Trophoblast cell (in vitro differentiated cells and primary cell): Measurements from ENCODE around the gene MAGI1.

Experiments used
- DNase-seq, 2 donors: peaks; one replicate each; pipeline ENCODE4 v3.0.0-alpha.2; 2016
- H2AFZ ChIP-seq: 2 replicates; pipeline ENCODE4 v1.6.1; 2013; ENCODE audit warnings: low read length, moderate library complexity, mild to moderate bottlenecking; ENCODE audit not compliant: insufficient read depth, poor library complexity
- H2AK5ac ChIP-seq: 2 replicates; pipeline ENCODE4 v1.6.1; 2013; ENCODE audit warnings: mild to moderate bottlenecking, low read length
- H2BK120ac ChIP-seq: 2 replicates; pipeline ENCODE4 v1.6.1; 2013; ENCODE audit warnings: low read length, mild to moderate bottlenecking, moderate library complexity; ENCODE audit not compliant: insufficient read depth, poor library complexity
- H2BK12ac ChIP-seq: 2 replicates; pipeline ENCODE4 v1.6.1; 2013; ENCODE audit warnings: mild to moderate bottlenecking, low read length, moderate library complexity
- H2BK5ac ChIP-seq: 2 replicates; pipeline ENCODE4 v1.6.1; 2013; ENCODE audit warnings: low read length, low read depth, moderate library complexity, mild to moderate bottlenecking; ENCODE audit not compliant: poor library complexity
- H3K14ac ChIP-seq: 2 replicates; pipeline ENCODE4 v1.6.1; 2013; ENCODE audit warnings: mild to moderate bottlenecking, low read length
- H3K18ac ChIP-seq: 2 replicates; pipeline ENCODE4 v1.6.1; 2013; ENCODE audit warnings: mild to moderate bottlenecking, low read length
- H3K23ac ChIP-seq: 2 replicates; pipeline ENCODE4 v1.6.1; 2013; ENCODE audit warnings: low read length
- H3K27ac ChIP-seq: 2 replicates; pipeline ENCODE4 v1.5.1; 2013; ENCODE audit warnings: low read depth, mild to moderate bottlenecking, inconsistent platforms, low read length, moderate library complexity
- H3K27me3 ChIP-seq: 2 replicates; pipeline ENCODE4 v1.6.1; 2013; ENCODE audit warnings: inconsistent platforms, mild to moderate bottlenecking, low read length, moderate library complexity; ENCODE audit not compliant: insufficient read depth
- H3K36me3 ChIP-seq, 2 experiments: 1 replicate in 1 of 2; 2 replicates in 1 of 2; pipeline ENCODE4 v1.6.1; 2013; ENCODE audit warnings: low read length in 2 of 2, mild to moderate bottlenecking in 2 of 2, moderate library complexity in 1 of 2; ENCODE audit not compliant: insufficient read depth in 2 of 2, control insufficient read depth in 1 of 2
- H3K4ac ChIP-seq: 2 replicates; pipeline ENCODE4 v1.6.1; 2013; ENCODE audit warnings: low read depth, mild to moderate bottlenecking, low read length, moderate library complexity
- H3K4me1 ChIP-seq, 2 experiments: 1 replicate in 1 of 2; 2 replicates in 1 of 2; pipeline ENCODE4 v1.6.1; 2013; ENCODE audit warnings: low read length in 2 of 2, mild to moderate bottlenecking in 2 of 2, moderate library complexity in 1 of 2; ENCODE audit not compliant: insufficient read depth in 2 of 2, control insufficient read depth in 1 of 2
- H3K4me2 ChIP-seq: 2 replicates; pipeline ENCODE4 v1.6.1; 2013; ENCODE audit warnings: inconsistent platforms, mild to moderate bottlenecking, low read length, moderate library complexity
- H3K4me3 ChIP-seq: 2 replicates; pipeline ENCODE4 v1.5.1; 2013; ENCODE audit warnings: mild to moderate bottlenecking, low read depth, low read length, inconsistent platforms
- H3K79me1 ChIP-seq: one replicate; pipeline ENCODE4 v1.6.1; 2013; ENCODE audit warnings: low read length
- H3K79me2 ChIP-seq: 2 replicates; pipeline ENCODE4 v1.6.1; 2013; ENCODE audit warnings: low read length, mild to moderate bottlenecking; ENCODE audit not compliant: control insufficient read depth, insufficient read depth, poor library complexity
- H3K9ac ChIP-seq: 2 replicates; pipeline ENCODE4 v1.6.1; 2013; ENCODE audit warnings: mild to moderate bottlenecking, low read length
- H3K9me3 ChIP-seq: 2 replicates; pipeline ENCODE4 v1.6.1; 2013; ENCODE audit warnings: low read depth, mild to moderate bottlenecking, control low read depth, inconsistent platforms, low read length; ENCODE audit not compliant: insufficient read depth
- H4K12ac ChIP-seq: 2 replicates; pipeline ENCODE4 v1.6.1; 2013; ENCODE audit warnings: low read depth, mild to moderate bottlenecking, low read length, moderate library complexity
- H4K8ac ChIP-seq: 2 replicates; pipeline ENCODE4 v1.6.1; 2013; ENCODE audit warnings: low read depth, mild to moderate bottlenecking, low read length, moderate library complexity
- H4K91ac ChIP-seq: one replicate; pipeline ENCODE4 v1.6.1; 2013; ENCODE audit warnings: low read depth, mild to moderate bottlenecking, low read length, moderate library complexity
- WGBS: extraction: QIAGEN DNeasy Blood & Tissue Kit; methylation state at CpG from one replicate; pipeline ENCODE4 v1.1.7; 2013; ENCODE audit warnings: missing lambda C conversion rate; ENCODE audit not compliant: insufficient read length, insufficient coverage; ENCODE audit errors: extremely low coverage; 5-methylcytosine and 5-hydroxymethylcytosine counted together

The MAGI1 gene

GRCh38 chr3:65993134-65993900 lies 45.4 kb downstream of the MAGI1 start:
- Histone ChIP-seq H4K8ac (no peak overlapping the region), H3K36me3 (no peaks in the 10 kb centered on the region), H3K9ac (no peak overlapping the region), H2BK120ac (no peak overlapping the region), H3K23ac (no peak overlapping the region), H3K4me1 (peaks cover 6 to 20% of the 10 kb centered on the region in 2 experiments), H3K4me2 (no peak overlapping the region), H3K9me3 (no peaks in the 10 kb centered on the region), H2BK5ac (no peak overlapping the region), H3K4me3 (no peak overlapping the region), H3K18ac (no peak overlapping the region), H3K14ac (no peak overlapping the region), H2AFZ (no peak overlapping the region), H2BK12ac (no peak overlapping the region), H3K79me2 (no peaks in the 10 kb centered on the region), H3K79me1 (no peaks in the 10 kb centered on the region), H3K27ac (no peak overlapping the region), H4K91ac (no peak overlapping the region), H4K12ac (no peak overlapping the region), H3K27me3 (no peaks in the 10 kb centered on the region), H3K4ac (no peak overlapping the region), H2AK5ac (no peak overlapping the region)
- no CpG with 5 or more reads among the region's 1 CpG for WGBS
- no peak for DNase-seq

DNA sequence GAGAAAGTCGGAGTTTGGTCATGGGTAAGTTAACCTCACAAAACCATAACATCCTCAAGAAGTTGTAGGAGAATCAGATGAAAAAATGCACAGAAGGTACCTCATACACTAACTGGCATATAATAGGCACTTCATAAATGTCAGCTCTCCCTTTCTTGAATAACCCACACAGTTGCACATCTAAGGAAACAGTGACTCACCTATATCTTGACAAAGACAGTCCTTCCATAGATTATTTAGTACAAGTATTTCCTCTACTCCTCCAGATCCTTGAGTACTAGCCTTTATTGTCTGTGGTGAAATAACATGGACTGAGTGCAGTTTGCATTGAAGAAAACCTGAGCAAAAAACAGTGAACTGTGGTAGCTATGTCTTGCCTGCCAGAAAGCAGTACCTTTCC lies 46.6 kb downstream of the MAGI1 start:
- Histone ChIP-seq H3K36me3 (no peaks in the 10 kb centered on the region), H4K91ac (no peak overlapping the region), H4K12ac (no peak overlapping the region), H3K4me3 (no peak overlapping the region), H3K23ac (no peak overlapping the region), H2BK120ac (no peak overlapping the region), H2BK5ac (no peak overlapping the region), H2AK5ac (no peak overlapping the region), H3K79me1 (no peaks in the 10 kb centered on the region), H3K27ac (no peak overlapping the region), H3K14ac (no peak overlapping the region), H4K8ac (no peak overlapping the region), H3K9ac (no peak overlapping the region), H3K4ac (no peak overlapping the region), H3K79me2 (no peaks in the 10 kb centered on the region), H2BK12ac (no peak overlapping the region), H3K27me3 (no peaks in the 10 kb centered on the region), H3K9me3 (no peaks in the 10 kb centered on the region), H2AFZ (no peak overlapping the region), H3K18ac (no peak overlapping the region), H3K4me2 (no peak overlapping the region), H3K4me1 (peaks cover 5 to 16% of the 10 kb centered on the region in 2 experiments)
- no CpG with 5 or more reads among the region's 1 CpG for WGBS
- no peak for DNase-seq

DNA sequence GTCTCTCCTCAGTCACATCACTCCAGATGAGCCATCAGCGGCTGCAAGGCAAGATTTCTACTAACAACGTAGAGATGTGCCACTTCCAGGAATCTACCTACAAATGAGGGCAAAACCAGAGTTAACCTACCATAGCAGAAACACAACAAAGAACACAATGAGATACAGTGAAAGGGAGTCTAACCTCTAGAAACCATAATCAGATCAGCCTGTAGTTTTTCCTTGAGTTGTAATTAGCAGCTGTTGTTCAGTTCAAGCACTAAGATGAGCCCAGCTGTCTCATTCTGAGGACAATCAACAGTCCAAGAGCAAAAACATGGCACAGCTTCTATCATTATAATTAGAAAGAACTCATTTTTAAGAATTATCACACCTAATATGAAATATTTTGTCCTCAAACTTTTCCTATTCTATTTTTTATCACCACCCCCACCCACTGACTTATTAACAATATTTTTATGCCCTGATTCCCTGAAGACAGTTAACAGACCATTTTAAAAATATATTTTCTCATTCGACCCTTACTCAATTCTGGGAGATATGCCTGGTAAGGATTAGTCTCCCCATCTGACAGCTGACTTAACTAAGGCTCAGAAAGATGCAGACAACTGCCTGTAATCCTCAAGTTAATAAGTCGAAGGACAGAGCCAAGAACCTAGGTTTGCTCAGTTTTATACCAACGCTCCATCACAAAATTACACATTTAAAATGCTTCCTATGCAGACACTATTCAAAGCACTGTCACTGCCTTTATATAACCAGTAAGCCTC lies 50.1 kb downstream of the MAGI1 start:
- Histone ChIP-seq H3K4ac (no peak overlapping the region), H3K14ac (no peak overlapping the region), H3K79me2 (no peaks in the 10 kb centered on the region), H3K9ac (no peak overlapping the region), H4K8ac (no peak overlapping the region), H2AFZ (no peak overlapping the region), H4K12ac (no peak overlapping the region), H3K18ac (no peak overlapping the region), H3K4me1 (no peaks in the 10 kb centered on the region), H3K79me1 (no peaks in the 10 kb centered on the region), H3K9me3 (no peaks in the 10 kb centered on the region), H3K4me3 (no peak overlapping the region), H3K23ac (no peak overlapping the region), H4K91ac (no peak overlapping the region), H2BK120ac (no peak overlapping the region), H2BK5ac (no peak overlapping the region), H2AK5ac (no peak overlapping the region), H3K27me3 (no peaks in the 10 kb centered on the region), H3K36me3 (no peaks in the 10 kb centered on the region), H3K27ac (no peak overlapping the region), H2BK12ac (no peak overlapping the region), H3K4me2 (no peak overlapping the region)
- no CpG with 5 or more reads among the region's 5 CpGs for whole genome bisulfite sequencing
- no peak for DNase-seq

DNA sequence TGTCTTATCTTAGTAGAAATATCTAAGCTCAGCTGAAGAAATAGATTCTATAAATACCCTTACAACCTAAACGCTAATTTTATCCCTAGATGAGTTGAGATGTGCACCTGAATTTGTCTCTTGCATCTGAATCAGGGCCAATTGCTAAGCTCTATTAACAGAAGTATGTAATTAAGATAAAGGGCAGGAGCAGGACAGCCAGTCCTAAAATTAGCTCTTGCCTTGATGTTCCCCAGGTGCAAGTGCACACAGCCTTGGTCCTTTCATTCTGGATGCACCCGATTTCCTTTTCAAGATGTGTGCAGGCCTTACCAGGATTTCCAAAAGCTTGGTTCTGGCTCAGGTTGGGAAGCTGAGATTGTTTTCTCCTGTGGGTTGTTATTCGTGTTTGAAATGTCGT lies 52.4 kb downstream of the MAGI1 start:
- Histone ChIP-seq H2AFZ (no peak overlapping the region), H3K23ac (no peak overlapping the region), H2AK5ac (no peak overlapping the region), H3K27ac (no peak overlapping the region), H3K4me2 (no peak overlapping the region), H3K4ac (no peak overlapping the region), H3K27me3 (no peaks in the 10 kb centered on the region), H4K91ac (no peak overlapping the region), H3K14ac (no peak overlapping the region), H2BK5ac (no peak overlapping the region), H4K8ac (no peak overlapping the region), H3K9ac (no peak overlapping the region), H3K4me3 (no peak overlapping the region), H2BK12ac (no peak overlapping the region), H2BK120ac (no peak overlapping the region), H3K79me1 (no peaks in the 10 kb centered on the region), H4K12ac (no peak overlapping the region), H3K36me3 (no peaks in the 10 kb centered on the region), H3K4me1 (no peaks in the 10 kb centered on the region), H3K79me2 (no peaks in the 10 kb centered on the region), H3K18ac (no peak overlapping the region), H3K9me3 (no peaks in the 10 kb centered on the region)
- WGBS = no CpG with 5 or more reads among the region's 4 CpGs
- no peak for DNase-seq
